ENCODE data around the gene MEMO1.
A peak's percentile ranks its signal among the peaks of the same experiment; 100 is the strongest.
"Not testable (repeated sequence)": the region's sequence is repeated elsewhere in the genome, so short reads cannot be mapped to it uniquely, and the experiment has no call there.

MEMO1 gene

GRCh38 chr2:31998731-31999383 lies 12.0 kb downstream of the MEMO1 start:
- DNase-seq (ENCODE audit: low spot score): no peak

DNA sequence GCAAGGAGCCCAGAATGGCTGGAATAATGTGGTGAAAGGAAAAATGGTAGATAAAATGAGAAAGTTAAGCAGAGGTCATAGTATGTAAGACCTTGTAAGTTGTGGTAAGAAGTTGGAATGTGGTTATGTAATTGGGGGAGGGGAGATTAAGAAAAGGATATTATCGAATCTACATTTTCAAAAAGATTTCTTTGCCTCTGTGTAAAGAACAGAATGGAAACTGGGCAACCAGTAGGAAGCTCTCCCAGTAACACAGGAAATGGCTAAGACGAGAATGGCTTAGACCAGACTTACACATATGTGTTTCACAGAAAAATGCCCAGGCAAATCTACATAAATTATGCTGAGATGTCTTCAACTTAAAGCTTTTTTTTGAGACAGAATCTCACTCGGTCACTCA lies 13.2 kb downstream of the MEMO1 start:
- DNase-seq (ENCODE audit: low spot score): no peak

DNA sequence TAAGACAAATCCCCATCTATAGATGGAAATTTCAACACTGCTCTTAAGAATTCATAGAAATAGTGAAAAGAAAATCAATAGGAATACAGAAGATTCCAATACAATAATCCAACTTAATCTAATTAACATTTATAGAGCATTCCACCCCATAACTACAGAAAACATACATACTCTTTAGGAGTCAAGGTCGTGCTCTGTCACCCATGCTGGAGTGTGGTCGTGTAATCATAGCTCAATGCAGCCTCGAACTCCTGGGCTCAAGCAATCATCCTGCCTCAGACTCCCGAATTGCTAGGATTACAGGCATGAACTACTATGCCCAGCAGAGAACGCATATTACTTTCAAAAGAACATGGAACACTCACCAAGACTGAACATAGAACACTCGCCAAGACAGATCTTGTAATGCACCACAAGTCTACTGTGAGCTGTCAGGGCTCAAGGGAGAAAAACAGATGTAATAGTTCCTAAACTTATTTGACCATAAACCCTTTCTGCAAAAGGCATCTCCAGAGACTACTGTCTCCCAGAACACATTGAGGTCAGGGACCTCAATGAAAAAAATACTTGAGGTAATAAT lies 14.1 kb downstream of the MEMO1 start:
- no peak for DNase-seq (ENCODE audit: low spot score)

- DNase-seq (ENCODE audit: low spot score): no peak
Observed at GRCh38 chr2:31992934-31993333, 17.9 kb downstream of the MEMO1 start.

GRCh38 chr2:31992025-31992579 lies 18.7 kb downstream of the MEMO1 start:
- peak; percentile 53 for DNase-seq (ENCODE audit: low spot score)

- DNase-seq (ENCODE audit: low spot score): no peak
Observed at GRCh38 chr2:31989946-31990345, 20.9 kb downstream of the MEMO1 start.

DNA sequence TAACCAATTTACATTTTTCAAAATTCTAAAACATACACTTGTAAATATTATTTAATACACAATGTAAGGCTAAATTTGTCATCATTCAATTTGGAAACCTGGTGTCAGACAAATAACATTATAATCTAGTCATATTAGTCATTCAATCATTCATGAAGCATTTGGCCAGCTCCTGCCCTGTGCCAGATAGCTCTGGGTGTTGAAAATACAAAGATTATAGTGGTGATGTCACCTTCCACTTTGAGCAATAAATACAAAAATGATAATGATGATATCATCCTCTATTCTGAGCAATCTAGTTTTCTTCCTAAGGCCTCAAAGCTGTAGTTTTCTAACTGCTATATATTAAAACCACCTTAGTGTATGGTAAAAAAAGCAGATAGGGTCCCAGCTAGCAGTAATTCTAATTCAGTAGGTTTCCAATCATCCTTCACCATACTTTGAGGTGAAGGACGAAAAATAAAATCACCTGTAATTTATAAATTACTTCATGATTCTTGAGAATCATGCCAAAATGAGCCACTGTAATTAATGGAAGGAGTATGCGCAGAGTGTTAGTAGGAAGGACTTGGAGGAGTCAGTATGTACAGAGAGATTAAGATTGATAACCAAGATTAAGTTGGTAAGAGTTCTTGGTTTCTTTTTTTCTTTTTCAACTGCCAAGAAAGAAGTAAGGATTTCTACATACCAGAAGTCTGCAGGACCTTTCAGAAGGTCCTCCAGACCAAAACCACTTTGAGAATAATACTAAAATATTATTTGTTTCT lies 23.2 kb downstream of the MEMO1 start:
- no peak for DNase-seq (ENCODE audit: low spot score)

DNA sequence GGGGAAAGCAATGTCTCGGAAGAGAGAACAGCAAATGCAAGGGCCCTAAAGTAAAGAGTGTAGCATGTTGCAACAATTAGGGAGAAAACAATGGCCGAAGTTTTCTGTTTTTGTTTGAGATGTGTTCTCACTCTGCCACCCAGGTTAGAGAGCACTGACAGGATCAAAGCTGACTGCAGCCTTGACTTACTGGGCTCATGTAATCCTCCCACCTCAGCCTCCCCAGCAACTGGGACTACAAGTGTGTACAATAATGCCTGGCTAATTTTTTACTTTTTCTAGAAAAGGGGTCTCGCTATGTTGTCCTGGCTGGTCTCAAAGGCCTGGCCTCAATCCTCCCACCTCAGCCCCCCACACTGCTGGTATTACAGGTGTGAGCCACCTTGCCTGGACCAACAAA lies 23.9 kb downstream of the MEMO1 start:
- DNase-seq (ENCODE audit: low spot score): no peak

GRCh38 chr2:31983762-31984467 lies 26.9 kb downstream of the MEMO1 start:
- DNase-seq (ENCODE audit: low spot score): no peak

GRCh38 chr2:31980674-31981356 lies 30.0 kb downstream of the MEMO1 start:
- DNase-seq (ENCODE audit: low spot score): no peak

- no peak for DNase-seq (ENCODE audit: low spot score)
Observed at GRCh38 chr2:31979956-31980355, 30.9 kb downstream of the MEMO1 start.

DNA sequence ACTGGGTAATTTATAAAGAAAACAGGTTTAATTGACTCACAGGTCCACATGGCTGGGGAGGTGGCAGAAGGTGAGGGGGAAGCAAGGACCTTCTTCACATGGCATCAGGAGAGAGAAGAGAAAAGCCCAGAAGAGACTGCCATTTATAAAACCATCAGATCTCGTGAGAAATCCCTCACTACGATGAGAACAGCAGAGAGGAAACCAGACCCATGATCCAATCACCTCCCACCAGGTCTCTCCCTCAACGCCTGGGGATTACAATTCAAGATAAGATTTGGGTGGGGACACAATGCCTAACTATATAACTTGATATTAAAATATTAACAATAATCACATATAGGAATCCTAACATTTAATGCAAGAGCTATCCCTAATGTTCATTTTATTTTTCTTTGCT lies 31.8 kb downstream of the MEMO1 start:
- DNase-seq (ENCODE audit: low spot score): no peak

DNA sequence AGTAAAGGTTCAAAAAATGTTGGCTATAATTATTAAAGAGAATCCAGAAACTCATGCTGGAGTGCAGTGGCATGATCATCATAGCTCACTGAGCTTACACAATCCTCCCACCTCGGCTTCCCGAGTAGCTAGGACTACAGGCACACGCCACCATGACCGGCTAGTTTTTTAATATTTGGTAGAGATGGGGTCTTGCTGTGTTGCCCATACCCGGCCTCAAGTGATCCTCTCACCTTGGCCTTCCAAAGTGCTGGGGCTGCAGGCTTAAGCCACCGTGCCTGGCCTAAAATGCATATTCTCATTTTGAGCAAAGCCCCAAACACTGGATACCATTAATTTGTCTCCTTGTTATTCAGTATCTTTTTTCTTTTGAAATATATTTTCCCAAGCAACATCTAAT lies 32.4 kb downstream of the MEMO1 start:
- DNase-seq (ENCODE audit: low spot score): no peak

DNA sequence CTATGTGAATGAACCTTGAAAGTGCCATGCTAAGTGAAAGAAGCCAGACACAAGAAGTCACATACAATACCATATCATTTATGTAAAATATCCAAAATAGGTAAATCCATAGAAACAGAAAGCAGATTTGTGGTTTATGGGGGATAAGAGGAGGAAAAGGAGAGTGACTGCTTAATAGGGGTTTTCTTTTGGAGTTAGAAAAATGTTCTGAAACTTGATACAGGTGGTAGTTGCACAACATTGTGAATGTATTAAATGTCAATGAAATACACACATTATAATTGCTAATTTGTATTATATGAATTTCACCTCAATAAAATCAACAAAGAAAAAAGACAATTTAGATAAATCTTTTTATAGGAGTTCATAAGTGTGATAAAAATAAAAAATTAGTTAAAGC lies 37.1 kb downstream of the MEMO1 start:
- DNase-seq (ENCODE audit: low spot score): no peak

DNA sequence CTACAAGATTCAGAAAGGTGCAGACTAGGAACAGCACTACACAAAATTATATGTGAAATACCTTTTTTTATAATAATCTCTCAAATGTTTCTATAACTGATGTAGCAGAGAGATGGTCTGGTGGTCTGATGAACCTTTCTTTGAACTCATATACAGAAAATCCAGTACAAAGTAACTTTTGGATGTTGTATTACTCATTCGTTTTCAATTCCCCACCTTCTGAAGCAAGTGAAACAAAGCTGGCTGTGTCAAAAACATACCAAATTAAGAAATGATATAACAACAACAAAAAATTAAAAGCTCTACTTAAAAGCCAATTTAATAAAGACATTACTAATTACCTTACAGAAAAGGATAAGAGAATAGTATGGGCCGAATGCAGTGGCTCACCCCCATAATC lies 38.7 kb downstream of the MEMO1 start:
- DNase-seq (ENCODE audit: low spot score): no peak

GRCh38 chr2:31969178-31969577 lies 41.6 kb downstream of the MEMO1 start:
- no peak for DNase-seq (ENCODE audit: low spot score)

DNA sequence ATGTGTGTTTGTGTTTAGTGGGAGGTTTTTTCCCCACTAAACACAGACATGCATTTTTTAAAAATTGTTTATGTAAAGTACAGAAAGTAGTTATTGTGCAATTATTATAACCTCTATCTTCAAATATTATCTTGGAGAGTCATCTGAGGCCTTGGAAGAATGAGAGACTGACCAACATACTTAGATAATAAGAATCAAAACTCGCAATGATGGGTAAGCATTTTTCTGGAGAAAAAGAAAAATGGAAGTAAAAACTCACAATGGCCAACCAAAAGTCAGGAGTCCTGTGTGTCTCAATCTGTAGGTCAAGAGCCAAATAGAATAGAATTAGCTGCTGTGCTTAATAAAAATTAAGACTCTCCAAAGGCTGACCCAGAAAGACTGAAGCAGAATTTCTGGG lies 43.0 kb downstream of the MEMO1 start:
- DNase-seq (ENCODE audit: low spot score): no peak

- not testable (repeated sequence) for DNase-seq (ENCODE audit: low spot score)
Observed at GRCh38 chr2:31966402-31966801, 44.4 kb downstream of the MEMO1 start.

GRCh38 chr2:31965094-31965493 lies 45.7 kb downstream of the MEMO1 start:
- DNase-seq (ENCODE audit: low spot score): no peak

DNA sequence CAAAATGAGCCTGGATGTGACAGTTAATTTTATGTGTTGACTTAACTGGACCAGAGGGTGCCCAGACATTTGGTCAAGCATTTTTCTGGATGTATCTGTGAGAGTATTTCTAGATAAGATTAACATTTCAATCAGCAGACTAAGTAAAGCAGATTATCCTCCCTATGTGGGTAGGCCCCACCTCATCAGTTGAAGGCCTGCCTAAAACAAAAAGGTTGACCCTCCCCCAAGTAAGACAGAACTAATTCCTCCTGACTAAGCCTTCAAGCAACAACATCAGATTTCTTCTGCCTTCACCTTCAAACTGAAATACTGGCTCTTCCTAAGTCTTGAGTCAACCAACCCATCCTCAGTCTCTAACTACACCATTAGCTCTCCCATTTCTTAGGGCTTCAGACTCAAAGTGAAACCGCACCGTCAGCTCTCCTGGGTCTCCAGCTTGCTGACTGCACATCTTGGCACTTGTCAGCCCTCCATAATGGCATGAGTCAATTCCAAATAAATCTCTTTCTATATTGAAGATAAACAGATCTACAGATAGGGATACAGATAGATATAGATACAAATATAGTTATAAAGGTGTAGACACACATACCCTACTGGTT lies 47.9 kb downstream of the MEMO1 start:
- no peak for DNase-seq (ENCODE audit: low spot score)

DNA sequence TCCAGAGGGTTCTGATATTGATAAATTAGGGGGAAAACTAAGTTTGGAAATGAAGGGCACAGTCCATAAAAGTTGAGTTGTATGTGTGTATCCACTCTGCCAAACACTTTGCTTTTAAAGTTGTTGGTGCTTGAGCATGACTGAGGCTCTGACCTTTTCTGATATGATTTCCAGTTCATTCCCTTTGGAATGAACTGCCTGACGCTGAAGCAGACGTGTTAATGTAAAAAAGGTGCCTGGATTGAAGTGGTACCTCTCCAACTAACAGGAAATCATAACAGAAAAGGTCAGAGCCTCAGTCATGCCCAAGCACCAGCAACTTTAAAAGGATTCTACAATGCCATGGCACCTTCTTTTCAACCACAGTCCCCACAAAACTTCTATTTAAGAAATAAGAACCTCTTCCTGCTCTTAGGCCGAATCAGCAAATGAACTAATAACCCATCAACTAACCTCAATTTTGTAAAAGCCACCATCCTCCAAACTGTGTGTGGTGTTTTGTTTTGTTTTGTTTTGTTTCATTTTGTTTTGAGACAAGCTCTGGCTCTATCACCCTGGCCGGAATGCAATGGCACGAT lies 52.6 kb downstream of the MEMO1 start:
- no peak for DNase-seq (ENCODE audit: low spot score)

Data from LoVo (cell line).